PC-3 (cell line): Measurements from ENCODE around the gene SCLY. TPM values are rescaled to one million over a fixed set of nuclear protein-coding genes. Genes with fewer than 3 reads are reported as not detected.

ENCODE experiments used
- ATAC-seq: fragments of 200-7000 bp; cut with Tn5 transposase; 2 replicates; pipeline ENCODE4 v1.9.1; 2020; ENCODE audit warnings: mild to moderate bottlenecking, moderate library complexity
- BruUV-seq: library from RNA; stranded (reverse); fragments of 400-500 nt; replicated peaks from 2 replicates; lab custom pipeline; 2021; lab: Mats Ljungman, UMichigan
- CTCF ChIA-PET: fragments of 300-600 bp; sonication (Branson Sonifier 250); formaldehyde crosslinking; loops from one replicate; lab custom pipeline; 2022; ENCODE audit warnings: antibody characterized with exemption; lab: Charles Lee
- POLR2A ChIA-PET: fragments of 300-600 bp; sonication (Branson Sonifier 250); formaldehyde crosslinking; loops from one replicate; lab custom pipeline; 2022; ENCODE audit warnings: antibody characterized with exemption; ENCODE audit not compliant: unreplicated experiment; lab: Charles Lee
- DNase-seq: peaks from one replicate; pipeline ENCODE4 v3.0.0-alpha.2; 2015
- H2AFZ ChIP-seq: fragments of 300-600 bp; sonication (generic); 2 replicates; pipeline ENCODE4 v1.6.0; 2016; ENCODE audit warnings: antibody characterized with exemption, low read length
- H3F3A ChIP-seq: fragments of 300-600 bp; sonication (generic); one replicate; pipeline ENCODE4 v1.6.0; 2017; ENCODE audit warnings: antibody characterized with exemption, low read length, control low read depth, mild to moderate bottlenecking; ENCODE audit not compliant: unreplicated experiment
- H3K27ac ChIP-seq: fragments of 300-600 bp; sonication (generic); 2 replicates; pipeline ENCODE4 v1.5.1; 2016; ENCODE audit warnings: mild to moderate bottlenecking, low read length
- H3K27me3 ChIP-seq: fragments of 300-600 bp; sonication (generic); 2 replicates; pipeline ENCODE4 v1.6.1; 2016; ENCODE audit warnings: low read length, mixed read lengths
- H3K36me3 ChIP-seq: fragments of 300-600 bp; sonication (generic); 2 replicates; pipeline ENCODE4 v1.6.1; 2016; ENCODE audit warnings: low read depth, mixed run types, low read length, mixed read lengths
- H3K4me1 ChIP-seq: fragments of 300-600 bp; sonication (generic); 2 replicates; pipeline ENCODE4 v1.5.1; 2016; ENCODE audit warnings: low read length; ENCODE audit not compliant: insufficient read depth
- H3K4me2 ChIP-seq: fragments of 300-600 bp; sonication (generic); 2 replicates; pipeline ENCODE4 v1.6.0; 2016; ENCODE audit warnings: low read length
- H3K4me3 ChIP-seq: fragments of 300-600 bp; sonication (generic); 2 replicates; pipeline ENCODE4 v1.5.1; 2016; ENCODE audit warnings: mild to moderate bottlenecking, low read length, mixed read lengths
- H3K79me2 ChIP-seq: fragments of 300-600 bp; sonication (generic); 2 replicates; pipeline ENCODE4 v1.6.1; 2017; ENCODE audit warnings: low read length, mixed read lengths
- H3K9ac ChIP-seq: fragments of 300-600 bp; sonication (generic); 2 replicates; pipeline ENCODE4 v1.6.0; 2016; ENCODE audit warnings: mild to moderate bottlenecking, low read length
- H3K9me2 ChIP-seq: fragments of 300-600 bp; sonication (generic); replicated peaks from 2 replicates; pipeline ENCODE4 v1.6.1; 2016; ENCODE audit warnings: mixed run types, low read length, mixed read lengths
- H3K9me3 ChIP-seq: fragments of 300-600 bp; sonication (generic); 2 replicates; pipeline ENCODE4 v1.6.1; 2016; ENCODE audit warnings: low read length, mixed read lengths
- H4K20me1 ChIP-seq: fragments of 300-600 bp; sonication (generic); 2 replicates; pipeline ENCODE4 v1.6.1; 2016; ENCODE audit warnings: low read length, mixed read lengths
- CTCF ChIP-seq: fragments of 300-600 bp; sonication (generic); conservative IDR thresholded peaks from 2 replicates; pipeline ENCODE4 v1.5.1; 2017; ENCODE audit warnings: antibody characterized with exemption, low read depth, mild to moderate bottlenecking, low read length
- EZH2 ChIP-seq: fragments of 300-600 bp; sonication (generic); IDR thresholded peaks from one replicate; pipeline ENCODE4 v1.6.1; 2017; ENCODE audit warnings: antibody characterized with exemption, mild to moderate bottlenecking, low read length; ENCODE audit not compliant: unreplicated experiment
- EZH2phosphoT487 ChIP-seq: fragments of 300-600 bp; sonication (generic); IDR thresholded peaks from 2 replicates; pipeline ENCODE4 v1.6.1; 2018; ENCODE audit warnings: mild to moderate bottlenecking, antibody characterized with exemption, low read length, borderline replicate concordance
- intact Hi-C: fragments of 100-400 bp; cut with micrococcal nuclease; formaldehyde crosslinking; loops from 2 replicates; pipeline ENCODE4 v1.9.0; 2023
- total RNA-seq: library from RNA; depleted of rRNA; stranded (reverse); fragments of >200 nt; gene quantifications from 2 replicates; pipeline ENCODE4 v1.2.3, GENCODE V29; 2014

The SCLY gene
- total RNA-seq, 1 experiment from 2014 or later, result 23.1 TPM

- H3K36me3 ChIP-seq, result peaks cover 18% of the 10 kb centered on the region
- ChIA-PET POLR2A (no interaction called here), CTCF (no interaction called here)
- intact Hi-C loops, result no loop called here
- no peaks in the 10 kb centered on the region for H3K9me3 ChIP-seq
- H3K4me3 ChIP-seq, result no peak overlapping the region
- ATAC-seq (no peak), DNase-seq (no peak)
- no peaks in the 10 kb centered on the region for H3K4me1 ChIP-seq
- no peaks in the 10 kb centered on the region for H3K79me2 ChIP-seq
- no peak overlapping the region for H3K27ac ChIP-seq
- H3K27me3 ChIP-seq, result no peaks in the 10 kb centered on the region
- no TSS peak for BruUV-seq
- H3K9me2 ChIP-seq, result no peaks in the 10 kb centered on the region
- no peak overlapping the region for H2AFZ ChIP-seq
- no peak overlapping the region for H3K9ac ChIP-seq
- H3K4me2 ChIP-seq, result no peak overlapping the region
- H3F3A ChIP-seq, result no peaks in the 10 kb centered on the region
- H4K20me1 ChIP-seq, result no peaks in the 10 kb centered on the region
- TF ChIP-seq EZH2phosphoT487, result no peak
- TF ChIP-seq CTCF, result no peak
- no peak for TF ChIP-seq EZH2
Observed at GRCh38 chr2:238038203-238038602, 22.6 kb upstream of the SCLY start.

DNA sequence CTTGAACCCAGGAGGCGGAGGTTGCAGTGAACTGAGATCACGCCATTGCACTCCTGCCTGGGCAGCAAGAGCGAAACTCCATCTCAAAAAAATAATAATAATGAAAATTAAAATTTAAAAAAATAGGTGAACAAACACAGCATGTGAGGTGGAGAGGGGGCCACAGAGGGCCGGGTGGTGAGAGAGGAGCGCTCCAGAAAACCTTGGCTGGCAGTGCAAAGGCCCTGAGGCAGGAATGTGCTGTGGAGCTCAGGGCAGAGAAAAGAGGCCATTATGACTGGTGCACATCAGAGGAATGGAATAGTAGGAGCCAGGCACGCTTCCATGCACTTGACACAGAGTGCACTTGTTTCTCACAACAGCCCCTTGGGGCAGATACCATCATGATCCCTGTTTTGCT lies 21.6 kb upstream of the SCLY start:
- Histone ChIP-seq H3K4me2 (no peak overlapping the region), H3K36me3 (peaks cover 18% of the 10 kb centered on the region), H2AFZ (no peak overlapping the region), H3K79me2 (no peaks in the 10 kb centered on the region), H3K4me1 (no peaks in the 10 kb centered on the region), H3K9me3 (no peaks in the 10 kb centered on the region), H3F3A (no peaks in the 10 kb centered on the region), H3K27ac (no peak overlapping the region), H3K4me3 (no peak overlapping the region), H3K27me3 (no peaks in the 10 kb centered on the region), H3K9me2 (no peaks in the 10 kb centered on the region), H4K20me1 (no peaks in the 10 kb centered on the region), H3K9ac (no peak overlapping the region)
- intact Hi-C loops, result no loop called here
- POLR2A ChIA-PET, result no interaction called here
- no peak for DNase-seq
- no TSS peak for BruUV-seq
- no peak for TF ChIP-seq CTCF
- no peak for TF ChIP-seq EZH2
- TF ChIP-seq EZH2phosphoT487, result no peak
- no peak for ATAC-seq
- CTCF ChIA-PET, result no interaction called here

DNA sequence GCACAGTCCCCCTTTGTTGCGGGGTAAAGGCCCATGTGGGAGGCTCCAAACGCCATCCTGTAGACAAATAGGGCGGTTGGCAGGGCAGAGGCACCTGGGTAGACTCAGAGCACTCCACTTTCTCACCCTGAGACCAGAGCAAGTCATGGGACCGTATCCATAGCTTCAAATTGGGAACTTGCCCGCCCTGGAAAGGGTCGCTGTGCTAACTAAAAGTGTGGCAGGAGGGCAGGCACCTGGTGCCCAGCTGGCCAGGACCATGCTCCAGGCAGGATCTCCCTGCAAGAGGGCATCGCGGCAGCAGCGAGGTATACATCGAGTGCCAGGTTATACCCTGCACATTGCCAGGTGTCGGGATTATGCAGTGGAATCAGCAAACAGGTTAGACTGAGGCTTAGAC lies 20.8 kb upstream of the SCLY start:
- H3K79me2 ChIP-seq, result no peaks in the 10 kb centered on the region
- no peak for ATAC-seq
- no peaks in the 10 kb centered on the region for H3F3A ChIP-seq
- intact Hi-C loops, result no loop called here
- H3K9me2 ChIP-seq, result no peaks in the 10 kb centered on the region
- H3K4me1 ChIP-seq, result no peaks in the 10 kb centered on the region
- ChIA-PET CTCF (no interaction called here), POLR2A (no interaction called here)
- TF ChIP-seq EZH2 (no peak), CTCF (no peak)
- H3K9me3 ChIP-seq, result no peaks in the 10 kb centered on the region
- H3K4me3 ChIP-seq, result no peak overlapping the region
- H3K4me2 ChIP-seq, result no peak overlapping the region
- H4K20me1 ChIP-seq, result no peaks in the 10 kb centered on the region
- H2AFZ ChIP-seq, result no peak overlapping the region
- BruUV-seq, result no TSS peak
- DNase-seq, result no peak
- H3K27me3 ChIP-seq, result no peaks in the 10 kb centered on the region
- no peak overlapping the region for H3K9ac ChIP-seq
- peaks cover 18% of the 10 kb centered on the region for H3K36me3 ChIP-seq
- H3K27ac ChIP-seq, result no peak overlapping the region
